K562 (cell line): ENCODE data around the gene API5. TPM values are rescaled to one million over a fixed set of nuclear protein-coding genes. Genes with fewer than 3 reads are reported as not detected.

ENCODE experiments used
- ATAC-seq: fragments of 200-7000 bp; cut with Tn5 transposase; 3 replicates; pipeline ENCODE4 v1.9.1; 2020; ENCODE audit warnings: moderate library complexity
- BruUV-seq: library from RNA; stranded (reverse); fragments of 400-500 nt; replicated peaks from 2 replicates; lab custom pipeline; 2021; lab: Mats Ljungman, UMichigan
- CTCF ChIA-PET: fragments of 300-600 bp; formaldehyde crosslinking; extraction: SDS; loops from one replicate; lab custom pipeline; 2021; ENCODE audit warnings: low intra/inter-chr PET ratio; lab: Yijun Ruan, JAX
- POLR2A ChIA-PET: fragments of 300-600, 350-650 bp; sonication (Branson Sonifier 250); formaldehyde crosslinking; extraction: SDS; loops from one replicate; lab custom pipeline; 2021; ENCODE audit warnings: antibody characterized with exemption, inconsistent platforms; lab: Yijun Ruan, JAX
- DNase-seq, 4 experiments: peaks; one replicate each; pipeline versions ENCODE4 v3.0.0 to v3.0.0-alpha.2; 2011 to 2018; ENCODE audit warnings: low spot score in 3 of 4, mixed read lengths in 3 of 4; ENCODE audit errors: extremely low read depth in 1 of 4
- FAIRE-seq: peaks from 2 replicates; lab custom pipeline; 2011; peaks lifted over from hg19 to GRCh38; lab: Jason Lieb, UNC
- H2AFZ ChIP-seq: 2 replicates; pipeline ENCODE4 v1.6.0; 2011; ENCODE audit warnings: low read depth, low read length, control low read depth, inconsistent platforms
- H3K27ac ChIP-seq: fragments of 200-600 bp; 3 replicates; pipeline ENCODE4 v1.8.0; 2011; ENCODE audit warnings: low read depth, mild to moderate bottlenecking, control low read depth, inconsistent platforms, low read length, moderate library complexity, mixed read lengths; ENCODE audit errors: extremely low read depth
- H3K27me3 ChIP-seq, 2 experiments: fragments of 300-600 bp in 1 of 2; 2 replicates in 1 of 2; 3 replicates in 1 of 2; pipeline versions ENCODE4 v1.6.0 to v1.8.0; 2011; ENCODE audit warnings: inconsistent platforms in 2 of 2, low read length in 2 of 2, mild to moderate bottlenecking in 1 of 2, mixed read lengths in 1 of 2, moderate library complexity in 1 of 2; ENCODE audit not compliant: control insufficient read depth in 2 of 2, insufficient read depth in 2 of 2
- H3K36me3 ChIP-seq: fragments of 300-600 bp; 3 replicates; pipeline ENCODE4 v1.8.0; 2011; ENCODE audit warnings: mild to moderate bottlenecking, low read length, inconsistent platforms; ENCODE audit not compliant: control insufficient read depth, insufficient read depth
- H3K4me1 ChIP-seq, 2 experiments: fragments of 200-600 bp in 1 of 2; replicated peaks in 1 of 2; 2 replicates in 1 of 2; 3 replicates in 1 of 2; pipeline versions ENCODE4 v1.5.1 to v1.8.0; 2011; ENCODE audit warnings: inconsistent platforms in 2 of 2, low read length in 2 of 2, mild to moderate bottlenecking in 1 of 2, mixed read lengths in 1 of 2, moderate library complexity in 1 of 2; ENCODE audit not compliant: control insufficient read depth in 2 of 2, insufficient read depth in 2 of 2
- H3K4me2 ChIP-seq: 2 replicates; pipeline ENCODE4 v1.6.1; 2011; ENCODE audit warnings: low read length, control low read depth, inconsistent platforms, mixed read lengths; ENCODE audit not compliant: insufficient read depth
- H3K4me3 ChIP-seq: fragments of 200-600 bp; sonication (generic), shearing (Covaris generic); 2 replicates; pipeline ENCODE4 v1.5.1; 2016; ENCODE audit warnings: control low read depth, inconsistent platforms
- H3K79me2 ChIP-seq: fragments of 200-600 bp; 3 replicates; pipeline ENCODE4 v1.8.0; 2011; ENCODE audit warnings: low read length, inconsistent platforms; ENCODE audit not compliant: control insufficient read depth, insufficient read depth
- H3K9ac ChIP-seq, 2 experiments: 2 replicates each; pipeline versions ENCODE4 v1.6.0 to v1.6.1; 2011; ENCODE audit warnings: low read depth in 2 of 2, low read length in 2 of 2, control low read depth in 1 of 2, inconsistent platforms in 1 of 2, mild to moderate bottlenecking in 1 of 2, mixed read lengths in 1 of 2; ENCODE audit not compliant: insufficient read depth in 1 of 2
- H3K9me1 ChIP-seq: one replicate; pipeline ENCODE4 v1.6.0; 2011; ENCODE audit warnings: inconsistent platforms, mild to moderate bottlenecking, low read length, moderate library complexity; ENCODE audit not compliant: control insufficient read depth, insufficient read depth
- H3K9me3 ChIP-seq: replicated peaks from 2 replicates; pipeline ENCODE4 v1.5.1; 2011; ENCODE audit warnings: low read depth, low read length, inconsistent platforms; ENCODE audit not compliant: control insufficient read depth, insufficient read depth
- H4K20me1 ChIP-seq: replicated peaks from 2 replicates; pipeline ENCODE4 v1.6.1; 2011; ENCODE audit warnings: low read length, inconsistent platforms, mixed read lengths; ENCODE audit not compliant: control insufficient read depth, insufficient read depth
- IRF2 ChIP-seq: sonication (generic); formaldehyde crosslinking; IDR thresholded peaks from 2 replicates; pipeline ENCODE4 v1.8.1; 2022; ENCODE audit warnings: mild to moderate bottlenecking, missing genetic modification reagents
- MTA3 ChIP-seq: fragments of 450-650 bp; formaldehyde crosslinking; IDR thresholded peaks from 2 replicates; pipeline ENCODE4 v1.6.1; 2017; ENCODE audit warnings: mild to moderate bottlenecking, borderline replicate concordance
- ZNF143 ChIP-seq: sonication (generic); formaldehyde crosslinking; IDR thresholded peaks from 2 replicates; pipeline ENCODE4 v1.9.0; 2022; ENCODE audit warnings: mild to moderate bottlenecking, missing genetic modification reagents
- WGBS: fragments of 100-300 bp; shearing (Covaris generic); methylation state at CpG from one replicate; pipeline ENCODE4 v1.1.6; 2016; ENCODE audit warnings: low coverage, mixed read lengths; ENCODE audit not compliant: insufficient coverage; ENCODE audit errors: missing lambda C conversion rate; 5-methylcytosine and 5-hydroxymethylcytosine counted together
- in situ Hi-C: fragments of 300-500 bp; cut with MboI; formaldehyde crosslinking; loops from 4 replicates; pipeline ENCODE4 v1.15.0; 2018; ENCODE audit warnings: inconsistent platforms, mixed read lengths
- intact Hi-C: fragments of 100-400 bp; cut with micrococcal nuclease; formaldehyde crosslinking; loops from 2 replicates; pipeline ENCODE4 v1.14.2; 2022
- polyA plus RNA-seq, 8 experiments: library from polyadenylated mRNA; depleted of rRNA in 4 of 8; stranded (reverse) in 5 of 8; unstranded in 3 of 8; fragments of >200 nt; fragmentation: Nextera tagmentation in 2 of 8; fragmentation: Illumina TruSeq in 1 of 8; extraction: Ambion mirVana in 2 of 8; extraction: Trizol in 1 of 8; gene quantifications; 2 replicates each; pipeline versions ENCODE4 v1.2.1 to v1.2.3, GENCODE V29; 2011 to 2014; ENCODE audit warnings: inconsistent platforms in 1 of 8, missing spikeins in 1 of 8
- total RNA-seq, 7 experiments: library from RNA; depleted of rRNA in 6 of 7; stranded (reverse); fragments of >200 nt in 6 of 7; fragmentation: Illumina TruSeq in 2 of 7; extraction: Trizol in 2 of 7; gene quantifications; 2 replicates each; pipeline versions ENCODE4 v1.2.1 to v1.2.3, GENCODE V29; 2011 to 2021; ENCODE audit warnings: low replicate concordance in 1 of 7
- TF ChIP-seq, protein P1 (sequence below): fragments of 450-650 bp; formaldehyde crosslinking; IDR thresholded peaks from 2 replicates; pipeline ENCODE4 v1.4.0; 2020; ENCODE audit warnings: mild to moderate bottlenecking
- TF ChIP-seq, protein P2 (sequence below): fragments of 250-450 bp; sonication (Bioruptor Pico); IDR thresholded peaks from 2 replicates; pipeline ENCODE4 v1.5.0; 2021; ENCODE audit warnings: mild to moderate bottlenecking, borderline replicate concordance
- TF ChIP-seq, protein P3 (sequence below): fragments of 250-450 bp; sonication (Bioruptor Pico); IDR thresholded peaks from 2 replicates; pipeline ENCODE4 v1.8.0; 2022; ENCODE audit warnings: moderate library complexity, mild to moderate bottlenecking, inconsistent platforms
- TF ChIP-seq, protein P4 (sequence below): sonication (generic); formaldehyde crosslinking; IDR thresholded peaks from 2 replicates; pipeline ENCODE4 v1.4.0; 2020; ENCODE audit warnings: mild to moderate bottlenecking, missing genetic modification reagents
- TF ChIP-seq, protein P5 (sequence below): fragments of 250-450 bp; sonication (Bioruptor Pico); IDR thresholded peaks from 2 replicates; pipeline ENCODE4 v1.5.1; 2021; ENCODE audit warnings: mild to moderate bottlenecking
- TF ChIP-seq, protein P6 (sequence below): IDR thresholded peaks from 3 replicates; pipeline ENCODE4 v1.6.1; 2011; ENCODE audit warnings: borderline replicate concordance, mild to moderate bottlenecking; ENCODE audit not compliant: insufficient read length, insufficient read depth

API5 gene
- total and polyA plus RNA-seq, 9 of the 15 experiments (the other 6 are each of a cell fraction or from before 2014, with no cell fraction given), result 59.8 to 146 (median 123) TPM

DNA sequence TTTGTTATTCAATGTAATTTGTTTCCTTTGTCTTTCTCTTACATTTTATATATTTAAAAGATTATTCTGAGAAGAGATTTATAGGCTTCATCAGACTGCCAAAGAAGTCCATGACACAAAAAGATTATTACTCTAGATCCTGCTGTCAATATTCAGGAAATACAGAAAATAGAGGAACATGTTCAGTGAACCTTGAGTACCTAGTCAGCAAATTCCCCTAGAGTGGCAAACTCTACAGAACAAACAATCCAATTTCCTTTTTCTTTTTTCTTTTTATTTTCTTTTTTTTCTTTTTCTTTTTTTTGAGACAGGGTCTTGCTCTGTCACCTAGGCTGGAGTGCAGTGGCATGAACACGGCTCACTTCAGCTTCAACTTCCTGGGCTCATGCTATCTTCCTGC lies 70.8 kb downstream of the API5 start (continued):
- TF ChIP-seq, protein P1, sequence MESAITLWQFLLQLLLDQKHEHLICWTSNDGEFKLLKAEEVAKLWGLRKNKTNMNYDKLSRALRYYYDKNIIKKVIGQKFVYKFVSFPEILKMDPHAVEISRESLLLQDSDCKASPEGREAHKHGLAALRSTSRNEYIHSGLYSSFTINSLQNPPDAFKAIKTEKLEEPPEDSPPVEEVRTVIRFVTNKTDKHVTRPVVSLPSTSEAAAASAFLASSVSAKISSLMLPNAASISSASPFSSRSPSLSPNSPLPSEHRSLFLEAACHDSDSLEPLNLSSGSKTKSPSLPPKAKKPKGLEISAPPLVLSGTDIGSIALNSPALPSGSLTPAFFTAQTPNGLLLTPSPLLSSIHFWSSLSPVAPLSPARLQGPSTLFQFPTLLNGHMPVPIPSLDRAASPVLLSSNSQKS (CRISPR knock-in tag), result no peak
- no peak for TF ChIP-seq MTA3
- TF ChIP-seq, protein P2, sequence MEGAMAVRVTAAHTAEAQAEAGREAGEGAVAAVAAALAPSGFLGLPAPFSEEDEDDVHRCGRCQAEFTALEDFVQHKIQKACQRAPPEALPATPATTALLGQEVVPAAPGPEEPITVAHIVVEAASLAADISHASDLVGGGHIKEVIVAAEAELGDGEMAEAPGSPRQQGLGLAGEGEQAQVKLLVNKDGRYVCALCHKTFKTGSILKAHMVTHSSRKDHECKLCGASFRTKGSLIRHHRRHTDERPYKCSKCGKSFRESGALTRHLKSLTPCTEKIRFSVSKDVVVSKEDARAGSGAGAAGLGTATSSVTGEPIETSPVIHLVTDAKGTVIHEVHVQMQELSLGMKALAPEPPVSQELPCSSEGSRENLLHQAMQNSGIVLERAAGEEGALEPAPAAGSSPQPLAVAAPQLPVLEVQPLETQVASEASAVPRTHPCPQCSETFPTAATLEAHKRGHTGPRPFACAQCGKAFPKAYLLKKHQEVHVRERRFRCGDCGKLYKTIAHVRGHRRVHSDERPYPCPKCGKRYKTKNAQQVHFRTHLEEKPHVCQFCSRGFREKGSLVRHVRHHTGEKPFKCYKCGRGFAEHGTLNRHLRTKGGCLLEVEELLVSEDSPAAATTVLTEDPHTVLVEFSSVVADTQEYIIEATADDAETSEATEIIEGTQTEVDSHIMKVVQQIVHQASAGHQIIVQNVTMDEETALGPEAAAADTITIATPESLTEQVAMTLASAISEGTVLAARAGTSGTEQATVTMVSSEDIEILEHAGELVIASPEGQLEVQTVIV (CRISPR knock-in tag), result no peak

DNA sequence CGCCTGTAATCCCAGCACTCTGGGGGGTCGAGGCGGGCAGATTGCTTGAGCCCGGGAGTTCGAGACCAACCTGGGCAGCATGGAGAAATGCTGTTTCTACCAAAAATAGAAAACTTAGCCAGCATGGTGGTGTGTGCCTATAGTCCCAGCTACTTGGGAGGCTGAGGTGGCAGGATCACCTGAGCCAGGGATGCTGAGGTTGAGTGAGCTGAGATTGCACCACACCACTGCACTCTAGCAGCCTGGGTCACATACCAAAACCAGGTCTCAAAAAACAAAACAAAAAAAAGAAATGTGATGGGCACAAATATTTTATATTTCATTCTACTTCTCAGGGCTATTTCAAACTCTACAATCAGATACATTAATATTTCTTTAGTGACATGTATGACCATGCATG lies 72.6 kb downstream of the API5 start:
- WGBS, result 93% methylated on average over 4 of the region's 5 CpGs
- CTCF ChIA-PET, result no interaction called here
- peaks cover 42% of the 10 kb centered on the region for H3K36me3 ChIP-seq
- no peak overlapping the region for H2AFZ ChIP-seq
- FAIRE-seq (no peak), ATAC-seq (no peak), DNase-seq (no peak)
- BruUV-seq, result no TSS peak
- no peaks in the 10 kb centered on the region for H3K9me3 ChIP-seq
- no peaks in the 10 kb centered on the region for H3K27me3 ChIP-seq
- H3K9me1 ChIP-seq, result no peaks in the 10 kb centered on the region
- H3K4me2 ChIP-seq, result no peak overlapping the region
- no peaks in the 10 kb centered on the region; the same call in 2 of the 3 replicates for H3K79me2 ChIP-seq
- intact Hi-C loops (no loop called here), in situ Hi-C loops (no loop called here)
- H3K4me3 ChIP-seq, result no peak overlapping the region
- H3K4me1 ChIP-seq, result peaks cover 0 to 8% of the 10 kb centered on the region in 2 experiments; a peak in 3 of 5 replicates
- no peaks in the 10 kb centered on the region for H4K20me1 ChIP-seq
- H3K9ac ChIP-seq, result no peak overlapping the region
- H3K27ac ChIP-seq, result no peak overlapping the region
- POLR2A ChIA-PET, result no interaction called here
- TF ChIP-seq, protein P3, sequence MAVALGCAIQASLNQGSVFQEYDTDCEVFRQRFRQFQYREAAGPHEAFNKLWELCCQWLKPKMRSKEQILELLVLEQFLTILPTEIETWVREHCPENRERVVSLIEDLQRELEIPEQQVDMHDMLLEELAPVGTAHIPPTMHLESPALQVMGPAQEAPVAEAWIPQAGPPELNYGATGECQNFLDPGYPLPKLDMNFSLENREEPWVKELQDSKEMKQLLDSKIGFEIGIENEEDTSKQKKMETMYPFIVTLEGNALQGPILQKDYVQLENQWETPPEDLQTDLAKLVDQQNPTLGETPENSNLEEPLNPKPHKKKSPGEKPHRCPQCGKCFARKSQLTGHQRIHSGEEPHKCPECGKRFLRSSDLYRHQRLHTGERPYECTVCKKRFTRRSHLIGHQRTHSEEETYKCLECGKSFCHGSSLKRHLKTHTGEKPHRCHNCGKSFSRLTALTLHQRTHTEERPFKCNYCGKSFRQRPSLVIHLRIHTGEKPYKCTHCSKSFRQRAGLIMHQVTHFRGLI (CRISPR knock-in tag), result no peak
- TF ChIP-seq, protein P4, sequence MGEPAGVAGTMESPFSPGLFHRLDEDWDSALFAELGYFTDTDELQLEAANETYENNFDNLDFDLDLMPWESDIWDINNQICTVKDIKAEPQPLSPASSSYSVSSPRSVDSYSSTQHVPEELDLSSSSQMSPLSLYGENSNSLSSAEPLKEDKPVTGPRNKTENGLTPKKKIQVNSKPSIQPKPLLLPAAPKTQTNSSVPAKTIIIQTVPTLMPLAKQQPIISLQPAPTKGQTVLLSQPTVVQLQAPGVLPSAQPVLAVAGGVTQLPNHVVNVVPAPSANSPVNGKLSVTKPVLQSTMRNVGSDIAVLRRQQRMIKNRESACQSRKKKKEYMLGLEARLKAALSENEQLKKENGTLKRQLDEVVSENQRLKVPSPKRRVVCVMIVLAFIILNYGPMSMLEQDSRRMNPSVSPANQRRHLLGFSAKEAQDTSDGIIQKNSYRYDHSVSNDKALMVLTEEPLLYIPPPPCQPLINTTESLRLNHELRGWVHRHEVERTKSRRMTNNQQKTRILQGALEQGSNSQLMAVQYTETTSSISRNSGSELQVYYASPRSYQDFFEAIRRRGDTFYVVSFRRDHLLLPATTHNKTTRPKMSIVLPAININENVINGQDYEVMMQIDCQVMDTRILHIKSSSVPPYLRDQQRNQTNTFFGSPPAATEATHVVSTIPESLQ (CRISPR knock-in tag), result no peak
- TF ChIP-seq, protein P5, sequence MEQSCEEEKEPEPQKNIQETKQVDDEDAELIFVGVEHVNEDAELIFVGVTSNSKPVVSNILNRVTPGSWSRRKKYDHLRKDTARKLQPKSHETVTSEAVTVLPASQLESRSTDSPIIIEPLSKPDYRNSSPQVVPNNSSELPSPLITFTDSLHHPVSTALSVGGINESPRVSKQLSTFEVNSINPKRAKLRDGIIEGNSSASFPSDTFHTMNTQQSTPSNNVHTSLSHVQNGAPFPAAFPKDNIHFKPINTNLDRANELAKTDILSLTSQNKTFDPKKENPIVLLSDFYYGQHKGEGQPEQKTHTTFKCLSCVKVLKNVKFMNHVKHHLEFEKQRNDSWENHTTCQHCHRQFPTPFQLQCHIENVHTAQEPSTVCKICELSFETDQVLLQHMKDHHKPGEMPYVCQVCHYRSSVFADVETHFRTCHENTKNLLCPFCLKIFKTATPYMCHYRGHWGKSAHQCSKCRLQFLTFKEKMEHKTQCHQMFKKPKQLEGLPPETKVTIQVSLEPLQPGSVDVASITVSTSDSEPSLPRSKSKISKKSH, result no peak
- TF ChIP-seq, protein P6, sequence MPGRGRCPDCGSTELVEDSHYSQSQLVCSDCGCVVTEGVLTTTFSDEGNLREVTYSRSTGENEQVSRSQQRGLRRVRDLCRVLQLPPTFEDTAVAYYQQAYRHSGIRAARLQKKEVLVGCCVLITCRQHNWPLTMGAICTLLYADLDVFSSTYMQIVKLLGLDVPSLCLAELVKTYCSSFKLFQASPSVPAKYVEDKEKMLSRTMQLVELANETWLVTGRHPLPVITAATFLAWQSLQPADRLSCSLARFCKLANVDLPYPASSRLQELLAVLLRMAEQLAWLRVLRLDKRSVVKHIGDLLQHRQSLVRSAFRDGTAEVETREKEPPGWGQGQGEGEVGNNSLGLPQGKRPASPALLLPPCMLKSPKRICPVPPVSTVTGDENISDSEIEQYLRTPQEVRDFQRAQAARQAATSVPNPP, result no peak
- TF ChIP-seq IRF2 (CRISPR knock-in tag) (no peak), ZNF143 (CRISPR knock-in tag) (no peak)
